HG02870 (cell line): ENCODE data around the gene BTNL3.
"Not testable (repeated sequence)": the region's sequence is repeated elsewhere in the genome, so short reads cannot be mapped to it uniquely, and the experiment has no call there.

ENCODE experiments used
- ATAC-seq: cut with Tn5 transposase; IDR thresholded peaks from one replicate; pipeline ENCODE4 v1.9.1; 2021; ENCODE audit warnings: mild to moderate bottlenecking, moderate library complexity; ENCODE audit not compliant: unreplicated experiment

Gene BTNL3

DNA sequence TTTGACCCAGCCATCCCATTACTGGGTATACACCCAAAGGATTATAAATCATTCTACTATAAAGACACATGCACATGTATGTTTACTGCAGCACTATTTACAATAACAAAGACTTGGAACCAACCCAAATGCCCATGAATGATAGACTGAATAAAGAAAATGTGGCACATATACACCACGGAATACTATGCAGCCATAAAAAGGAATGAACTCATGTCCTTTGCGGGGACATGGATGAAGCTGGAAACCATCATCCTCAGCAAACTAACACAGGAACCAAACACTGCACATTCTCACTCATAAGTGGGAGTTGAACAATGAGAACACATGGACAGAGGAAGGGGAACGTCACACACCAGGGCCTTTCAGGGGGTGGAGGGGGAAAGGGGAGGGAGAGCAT lies 28.8 kb downstream of the BTNL3 start:
- not testable (repeated sequence) for ATAC-seq

DNA sequence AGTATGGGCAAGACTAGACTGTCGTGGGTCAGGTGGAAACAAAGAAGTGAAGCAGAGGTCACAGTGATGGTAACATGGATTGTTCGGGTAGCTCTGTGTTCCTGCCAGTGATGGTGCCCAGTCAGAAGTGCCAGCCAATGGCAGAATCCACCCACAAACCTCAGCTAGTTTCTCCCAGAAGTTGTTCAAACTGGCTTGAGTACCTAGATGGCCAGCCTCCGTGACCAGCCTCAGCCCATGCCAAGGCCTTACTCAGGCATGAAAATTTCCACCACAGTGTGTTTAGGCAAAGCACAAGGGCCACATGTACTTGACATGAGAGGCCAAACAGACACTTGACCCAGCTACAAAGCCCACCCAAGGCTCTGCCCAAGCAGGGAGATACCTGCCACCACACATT lies 32.0 kb downstream of the BTNL3 start:
- ATAC-seq: no peak

DNA sequence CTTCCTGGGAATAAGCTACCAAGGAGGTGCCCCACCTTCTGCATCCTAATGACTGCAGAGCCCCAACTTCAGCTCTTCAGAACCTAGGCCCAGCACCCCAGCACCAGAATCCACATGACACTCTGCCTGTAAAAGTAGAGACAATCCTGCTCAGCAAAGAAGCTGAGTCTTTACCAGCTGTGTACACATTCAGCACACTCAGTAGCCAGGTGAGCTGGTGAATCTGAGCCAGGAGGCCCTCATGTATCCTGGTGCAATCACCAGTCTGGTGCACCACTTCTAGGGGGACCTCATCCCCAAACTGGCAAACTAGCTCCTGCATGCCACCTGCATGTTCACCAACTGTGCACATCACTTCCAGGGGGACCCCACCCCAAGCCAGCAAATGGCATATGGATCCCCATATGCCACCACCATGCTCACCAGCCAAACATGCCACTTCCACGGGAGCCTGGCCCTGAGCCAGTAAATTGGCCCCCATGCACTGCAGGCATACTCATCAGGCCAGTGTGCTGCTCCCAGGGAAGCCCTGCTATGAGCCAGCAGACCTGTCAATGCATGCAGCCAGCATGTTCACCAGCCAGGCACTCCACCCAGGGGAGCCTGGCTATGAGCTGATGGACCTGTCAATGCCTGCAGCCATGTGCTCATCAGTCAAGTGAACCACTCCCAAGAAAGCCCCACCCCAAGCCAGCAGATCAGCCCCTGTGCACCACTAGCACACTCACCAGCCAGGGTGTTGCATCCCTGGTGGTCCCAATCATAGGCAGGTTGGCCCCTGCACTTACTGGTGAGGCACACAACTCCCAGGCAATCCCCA lies 35.8 kb downstream of the BTNL3 start:
- ATAC-seq: no peak

DNA sequence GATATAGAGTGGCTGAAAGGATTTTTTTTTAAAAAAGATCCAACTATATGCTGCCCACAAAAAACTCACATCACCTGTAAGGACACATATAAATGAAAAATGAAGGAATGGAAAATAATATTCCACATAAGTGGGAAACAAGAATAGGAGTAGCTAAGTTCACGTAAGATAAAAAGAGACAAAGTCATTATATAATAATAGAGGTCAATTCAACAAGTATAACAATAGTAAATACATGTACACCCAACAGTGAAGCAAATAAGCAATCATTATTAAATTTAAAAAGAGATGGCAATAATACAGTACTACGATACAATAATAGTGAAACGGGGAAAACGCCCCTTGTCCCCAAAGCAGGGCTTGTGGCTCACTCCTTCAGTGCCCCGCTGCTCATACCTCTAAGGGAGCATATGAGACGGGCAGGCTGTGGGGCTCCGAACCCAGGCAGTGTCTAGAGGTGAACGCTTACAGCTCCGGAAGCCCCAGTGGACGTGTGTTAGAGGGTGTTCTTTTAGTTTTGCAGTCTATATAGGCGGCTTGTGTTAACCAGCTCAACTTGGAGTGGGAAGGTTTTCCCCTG lies 38.9 kb downstream of the BTNL3 start:
- ATAC-seq: no peak

GRCh38 chr5:181028032-181028819 lies 39.6 kb downstream of the BTNL3 start:
- ATAC-seq: no peak

GRCh38 chr5:181031716-181032115 lies 43.1 kb downstream of the BTNL3 start:
- ATAC-seq: no peak

- no peak for ATAC-seq
These were observed 47.6 kb downstream of the BTNL3 start for GRCh38 chr5:181035991-181036815.

GRCh38 chr5:181036816-181037364 lies 48.2 kb downstream of the BTNL3 start:
- no peak for ATAC-seq

DNA sequence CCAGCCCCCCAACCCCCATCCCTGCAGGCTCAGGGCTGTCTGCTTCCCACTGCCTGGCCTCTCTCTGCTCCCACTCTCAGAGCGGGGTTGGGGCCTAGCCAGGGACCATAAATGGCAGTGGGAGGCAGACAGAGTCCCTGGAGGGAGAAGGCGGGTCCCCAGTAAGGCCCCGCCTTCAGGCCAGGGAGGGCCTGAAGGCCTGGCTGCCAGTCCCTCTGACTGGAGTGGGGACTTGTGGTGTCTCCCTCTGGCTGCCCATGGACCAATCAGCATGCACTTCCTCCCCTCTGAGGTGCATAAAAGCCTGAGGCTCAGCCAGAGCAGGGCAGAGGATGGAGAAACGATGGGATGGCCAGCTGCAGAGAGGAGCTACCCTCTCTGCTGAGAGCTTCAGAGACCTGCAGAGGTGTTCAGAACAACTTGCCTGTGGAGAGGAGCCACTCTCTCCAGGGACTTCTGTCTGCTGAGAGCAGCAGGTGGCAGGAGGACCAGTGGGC lies 48.8 kb downstream of the BTNL3 start:
- ATAC-seq: no peak

DNA sequence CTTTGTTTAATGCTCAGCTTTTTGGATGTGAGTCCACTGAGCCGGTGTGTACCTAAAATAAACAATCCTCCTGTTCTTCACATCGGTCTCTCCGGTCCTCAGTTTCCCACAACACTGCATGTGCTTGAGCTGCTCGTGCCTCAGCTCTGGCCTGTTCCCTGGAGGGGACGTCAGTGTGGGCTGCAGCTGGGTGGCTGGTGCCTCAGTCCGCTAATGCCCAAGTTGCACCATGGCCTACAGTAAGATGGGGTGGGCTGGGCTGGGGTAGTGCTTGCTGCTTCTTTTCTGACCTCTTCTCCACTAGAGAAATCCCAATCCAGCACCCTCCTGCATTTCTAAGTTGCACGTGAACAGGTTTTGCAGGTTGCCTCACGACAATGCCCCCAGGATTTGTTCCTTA lies 50.8 kb downstream of the BTNL3 start:
- no peak for ATAC-seq

GRCh38 chr5:181039931-181040630 lies 51.4 kb downstream of the BTNL3 start, which contains the start of gene BTNL9:
TSS of gene BTNL9 (plus strand) at chr5:181040266. CDS start at chr5:181045490, 5,224 bp downstream.
- ATAC-seq: no peak

DNA sequence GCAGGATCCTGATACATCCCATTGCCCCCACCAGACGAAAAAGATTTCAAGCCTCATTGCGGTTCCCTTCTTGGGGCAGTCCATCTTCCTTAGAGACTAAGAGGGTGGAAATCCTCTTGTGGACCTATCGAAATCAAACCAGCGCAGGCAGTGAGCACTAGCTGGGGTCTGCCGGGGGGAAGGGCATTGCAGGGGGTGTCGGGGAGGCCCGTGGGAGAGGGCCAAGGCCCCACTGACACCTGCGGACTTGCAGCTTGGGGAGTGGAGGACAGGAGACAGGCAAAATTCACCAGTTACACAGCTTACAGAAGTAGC lies 51.9 kb downstream of the BTNL3 start:
- no peak for ATAC-seq

DNA sequence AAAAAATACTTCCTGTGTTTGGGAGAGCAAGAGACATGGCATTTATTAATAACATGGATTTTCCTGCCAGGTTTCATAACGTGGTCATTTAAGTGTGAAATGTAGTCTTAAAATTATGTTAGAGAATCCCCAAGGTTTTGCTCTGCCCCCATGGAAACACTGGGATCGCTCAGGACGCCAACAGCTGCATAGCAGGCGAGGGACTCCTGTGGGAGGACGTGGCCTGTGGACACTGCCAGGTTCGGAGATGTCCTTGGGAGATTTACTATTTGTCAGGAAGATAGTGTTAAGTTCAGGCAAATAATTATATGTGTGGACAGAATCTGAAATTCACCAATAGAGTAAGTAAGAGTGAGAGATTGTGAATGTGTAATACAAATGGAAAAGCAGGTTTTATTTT lies 52.4 kb downstream of the BTNL3 start:
- no peak for ATAC-seq

GRCh38 chr5:181042036-181042713 lies 53.5 kb downstream of the BTNL3 start:
- ATAC-seq: no peak

DNA sequence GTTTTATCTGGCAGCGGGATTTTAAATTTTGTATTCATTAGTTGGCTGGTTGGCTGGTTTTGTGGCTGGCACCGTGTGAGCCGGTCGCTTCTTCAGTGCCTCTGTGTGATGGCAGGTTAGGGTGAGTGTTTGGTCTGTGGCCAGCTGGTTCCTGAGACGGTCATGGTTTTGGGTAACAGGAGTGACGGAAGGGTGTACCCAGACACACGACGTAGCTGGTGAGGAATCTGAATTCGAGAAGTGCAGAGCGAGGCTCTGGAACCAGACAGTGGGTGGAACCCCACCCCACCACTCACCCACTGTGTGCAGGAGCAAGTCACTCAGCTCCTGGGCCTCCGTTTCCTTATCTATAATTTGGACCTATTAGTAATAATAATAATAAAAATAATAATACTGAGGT lies 54.1 kb downstream of the BTNL3 start:
- ATAC-seq: no peak

DNA sequence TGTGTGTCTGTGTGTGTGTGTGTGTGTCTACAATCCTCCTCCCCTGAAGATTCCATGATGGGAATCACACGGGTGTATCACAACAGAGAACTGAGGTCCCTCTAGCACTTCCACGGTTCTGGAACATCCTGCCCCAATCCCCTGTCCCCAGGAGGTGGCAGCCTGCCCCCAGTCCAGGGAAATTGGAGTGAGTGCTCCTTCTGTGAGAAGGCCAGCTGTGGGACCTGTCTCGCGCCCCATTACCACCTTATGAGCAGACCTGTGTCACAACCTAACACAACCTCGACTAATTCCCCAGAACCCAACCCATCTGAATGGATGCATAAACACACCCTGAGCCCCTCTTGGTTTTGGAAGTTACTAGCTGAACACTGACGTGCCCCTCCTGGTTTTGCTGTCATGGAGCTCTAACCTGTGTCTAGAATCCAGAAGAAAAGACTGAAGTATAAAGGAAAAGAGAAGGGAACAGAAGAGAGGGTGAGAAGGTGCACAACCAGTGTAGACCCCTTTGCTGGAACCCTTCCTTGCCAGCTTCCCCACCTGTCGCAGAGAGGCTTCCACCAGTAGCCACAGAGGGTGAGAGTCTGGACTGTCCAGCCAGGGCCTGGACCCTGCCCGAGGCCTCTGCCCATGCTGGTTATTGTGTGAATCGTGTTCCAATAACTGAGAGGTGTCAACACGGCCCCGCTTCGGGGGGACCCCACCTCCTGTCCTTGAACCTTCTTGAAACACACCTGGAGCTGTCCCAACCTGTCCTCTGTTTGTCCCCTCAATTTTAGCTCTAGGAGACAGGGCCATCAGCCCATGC lies 54.8 kb downstream of the BTNL3 start:
- no peak for ATAC-seq

- ATAC-seq: no peak
These were observed 55.5 kb downstream of the BTNL3 start for GRCh38 chr5:181044093-181044599.

DNA sequence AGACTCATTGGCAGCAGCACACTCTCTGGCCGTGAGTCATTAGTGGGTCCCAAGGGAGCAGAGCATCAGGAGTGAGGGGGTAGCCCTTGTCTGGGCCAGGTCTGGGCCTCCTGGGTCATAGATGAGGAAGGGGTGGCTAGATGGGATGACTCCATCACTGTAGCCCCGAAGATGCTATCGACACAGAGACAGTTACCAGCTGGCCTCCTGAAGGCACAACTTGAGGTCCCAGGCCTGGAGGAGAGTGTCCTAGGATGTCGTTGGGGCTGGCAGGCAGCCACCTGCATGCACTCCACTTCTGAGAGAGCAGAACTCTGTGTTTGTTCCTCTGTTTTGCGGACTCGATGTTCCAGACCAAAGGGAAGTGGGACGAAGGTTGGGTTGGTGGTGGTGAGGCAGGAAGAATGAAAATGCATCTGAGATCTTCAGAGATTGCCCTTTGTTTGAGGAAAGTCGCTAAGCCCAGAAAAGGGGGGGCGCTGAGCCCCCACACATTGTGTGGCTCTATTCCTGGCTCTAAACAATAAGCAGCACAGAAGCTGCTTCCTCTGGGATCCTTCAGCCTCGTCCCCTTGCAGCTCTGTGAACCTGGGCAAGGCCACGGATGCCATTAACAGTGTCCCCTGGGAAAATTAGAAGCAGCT lies 56.1 kb downstream of the BTNL3 start:
- no peak for ATAC-seq
